GM18951 (cell line): ENCODE measurements around the gene AUTS2.
"Not testable (repeated sequence)": the region's sequence is repeated elsewhere in the genome, so short reads cannot be mapped to it uniquely, and the experiment has no call there.

ENCODE experiments used
- POLR2A ChIP-seq: IDR thresholded peaks from 4 replicates; pipeline ENCODE4 v1.6.1; 2011; ENCODE audit warnings: mild to moderate bottlenecking; ENCODE audit not compliant: insufficient read length, insufficient read depth; ENCODE audit errors: extremely low read depth
- in situ Hi-C: fragments of 300-500 bp; cut with MboI; formaldehyde crosslinking; loops from one replicate; pipeline ENCODE4 v1.12.0; 2022; ENCODE audit warnings: low sequenced_read_pairs, mixed read lengths, inconsistent platforms; ENCODE audit not compliant: unreplicated experiment

The AUTS2 gene

DNA sequence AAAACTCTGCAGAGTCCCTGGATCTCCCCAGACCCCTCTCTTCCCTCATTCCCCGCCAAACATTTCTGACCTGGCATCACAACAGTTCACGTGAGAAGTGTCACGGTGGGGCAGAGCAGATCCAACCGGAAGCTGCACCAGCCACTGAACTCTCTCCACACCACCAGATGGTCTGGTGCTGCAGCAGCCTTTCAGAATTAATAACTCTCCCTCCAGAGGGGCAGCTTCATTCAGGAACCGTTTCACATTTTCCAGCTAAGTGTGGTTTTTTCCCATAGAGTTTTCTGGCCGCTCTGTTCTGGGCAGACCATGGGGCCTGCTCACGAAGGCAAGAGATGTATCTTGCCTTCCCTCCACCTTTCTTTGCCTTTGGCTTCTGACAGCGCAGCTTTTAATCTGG is 1047.0 kb downstream of the AUTS2 start:
- in situ Hi-C loops, result no loop called here

DNA sequence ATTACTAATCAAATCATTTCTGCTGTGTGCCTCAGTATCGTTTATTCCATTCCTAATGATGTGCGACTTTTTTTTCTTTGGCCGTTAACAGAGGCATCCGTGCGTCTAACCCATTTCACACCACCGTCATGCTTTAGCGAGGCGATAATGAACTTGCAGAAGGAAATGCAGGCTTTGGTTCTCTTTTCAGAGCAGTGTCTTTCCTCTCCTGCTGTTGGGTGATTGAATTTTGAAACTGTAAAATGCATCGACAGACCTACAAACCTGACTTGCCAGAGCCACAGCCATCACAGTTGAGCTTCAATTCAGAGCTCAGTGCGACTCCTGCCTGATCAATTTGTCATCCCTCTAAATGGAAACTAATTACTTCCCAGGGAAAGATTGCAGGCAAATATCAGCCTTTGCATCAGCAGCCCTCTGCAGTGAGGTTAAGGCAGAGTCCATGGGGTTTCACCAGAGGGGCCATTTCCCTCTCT is 1047.6 kb downstream of the AUTS2 start:
- in situ Hi-C loops, result no loop called here
- TF ChIP-seq POLR2A, result no peak

More for the DNA sequence above, 1047.0 kb downstream of the AUTS2 start:
- TF ChIP-seq POLR2A, result no peak

DNA sequence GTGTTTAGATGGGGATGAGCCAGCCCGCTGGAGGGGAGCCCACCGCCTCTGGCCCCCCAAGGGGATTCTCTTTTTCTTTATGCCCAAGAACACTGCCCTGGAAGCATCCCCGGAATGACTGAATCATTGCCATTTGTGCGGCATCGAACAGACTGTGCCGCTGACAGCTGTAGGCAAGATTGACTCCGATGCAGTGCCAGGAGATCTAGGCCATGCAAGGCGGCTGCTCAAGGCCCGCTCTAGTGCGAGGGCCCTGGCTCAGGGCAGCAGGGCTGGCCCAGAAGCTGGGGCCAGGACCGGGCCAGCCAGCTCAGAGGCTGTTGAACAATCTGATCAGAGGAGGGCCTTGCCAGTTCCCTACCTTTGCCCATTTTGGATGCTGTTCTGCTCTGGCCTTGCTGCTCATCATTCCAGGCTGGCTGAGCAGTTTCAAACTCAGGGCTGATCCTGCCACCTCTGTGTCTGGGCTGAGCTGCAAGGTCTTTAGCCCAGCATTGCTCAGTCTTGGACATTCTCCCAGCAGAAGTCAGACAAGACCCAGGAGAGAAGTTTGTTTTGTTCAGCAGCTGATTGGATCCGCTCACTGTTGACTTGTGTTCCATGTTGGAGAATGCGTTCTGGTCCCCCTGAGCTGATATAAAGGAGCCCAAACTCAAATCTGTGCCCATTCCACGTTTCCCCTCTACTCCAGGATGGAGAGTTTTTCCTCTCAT is 1048.4 kb downstream of the AUTS2 start:
- no peak for TF ChIP-seq POLR2A
- in situ Hi-C loops, result no loop called here

DNA sequence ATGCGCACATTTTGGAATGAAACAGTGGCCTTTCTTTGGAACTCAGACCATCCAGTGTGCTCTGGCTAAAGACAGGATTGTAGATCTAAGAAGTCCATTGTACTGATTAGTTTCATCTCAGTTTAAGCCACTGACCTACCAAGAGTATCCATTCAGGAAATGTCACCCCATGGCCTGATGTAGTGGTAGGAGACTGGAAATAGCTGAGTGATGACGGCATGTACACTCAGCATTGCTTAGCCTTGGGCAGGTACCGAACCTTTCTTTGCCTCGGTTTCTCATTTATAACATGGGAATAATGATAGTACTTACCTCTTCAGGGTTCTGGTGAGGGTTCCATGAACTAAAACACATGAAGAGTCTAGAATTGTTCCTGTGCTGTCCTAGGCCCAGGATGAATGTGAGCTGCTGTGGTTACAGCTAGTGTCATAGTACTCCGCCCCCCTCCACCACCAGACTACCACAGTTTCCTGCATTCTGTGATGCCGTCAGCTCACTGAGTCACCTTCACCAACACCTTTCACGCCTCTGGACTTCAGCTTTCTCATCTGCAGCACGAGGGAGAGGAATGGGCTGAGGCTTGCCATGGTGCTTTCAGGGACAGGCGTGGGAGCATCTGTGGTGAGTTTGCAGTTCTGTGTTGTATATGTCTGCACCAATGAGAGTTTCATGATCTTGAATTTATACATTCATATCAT is 1049.7 kb downstream of the AUTS2 start:
- no peak for TF ChIP-seq POLR2A
- in situ Hi-C loops, result no loop called here

DNA sequence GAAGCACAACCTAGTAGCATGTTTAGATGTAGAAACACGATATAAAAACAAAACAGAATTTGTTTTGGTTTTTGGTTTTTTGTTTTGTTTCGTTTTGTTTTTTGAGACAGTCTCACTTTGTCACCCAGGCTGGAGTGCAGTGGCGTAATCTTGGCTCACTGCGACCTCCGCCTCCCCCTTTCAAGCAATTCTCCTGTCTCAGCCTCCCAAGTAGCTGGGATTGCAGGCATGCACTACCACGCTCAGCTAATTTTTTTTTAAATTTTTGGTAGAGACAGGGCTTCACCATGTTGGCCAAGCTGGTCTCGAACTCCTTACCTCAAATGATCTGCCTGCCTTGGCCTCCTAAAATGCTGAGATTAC is 1050.2 kb downstream of the AUTS2 start:
- in situ Hi-C loops, result not testable (repeated sequence)

DNA sequence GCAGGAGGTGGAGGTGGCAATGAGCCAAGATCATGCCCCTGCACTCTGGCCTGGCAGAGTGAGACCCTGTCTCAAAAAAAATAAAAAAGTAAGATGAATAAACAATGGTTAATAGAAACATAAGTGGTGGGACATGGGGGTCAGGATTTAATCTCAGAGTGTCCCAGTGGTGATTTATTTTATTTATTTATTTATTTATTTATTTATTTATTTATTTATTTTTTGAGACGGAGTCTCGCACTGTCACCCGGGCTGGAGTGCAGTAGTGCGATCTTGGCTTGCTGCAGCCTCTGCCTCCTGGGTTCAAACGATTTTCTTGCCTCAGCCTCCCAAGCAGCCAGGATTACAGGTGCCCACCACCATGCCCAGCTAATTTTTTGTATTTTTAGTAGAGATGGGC is 1051.0 kb downstream of the AUTS2 start:
- TF ChIP-seq POLR2A, result no peak
- in situ Hi-C loops, result no loop called here

DNA sequence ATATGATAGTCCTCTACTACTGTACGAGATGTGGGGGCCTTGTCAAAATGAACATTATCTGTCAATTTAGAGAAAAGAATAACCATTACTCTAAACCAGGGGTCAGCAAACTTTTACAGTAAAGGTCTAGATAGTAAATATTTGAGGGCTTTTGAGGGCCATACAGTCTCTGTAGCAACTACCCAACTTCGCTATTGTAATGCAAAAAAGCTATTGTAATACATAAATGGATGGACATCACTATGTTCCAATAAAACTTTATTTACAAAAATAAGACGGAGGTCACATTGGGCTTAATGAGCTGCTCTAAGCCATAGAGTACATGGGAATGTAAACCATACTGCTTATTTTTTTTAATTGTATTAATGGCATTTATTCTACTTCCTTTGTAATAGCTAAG is 1055.9 kb downstream of the AUTS2 start:
- in situ Hi-C loops, result no loop called here
- no peak for TF ChIP-seq POLR2A

DNA sequence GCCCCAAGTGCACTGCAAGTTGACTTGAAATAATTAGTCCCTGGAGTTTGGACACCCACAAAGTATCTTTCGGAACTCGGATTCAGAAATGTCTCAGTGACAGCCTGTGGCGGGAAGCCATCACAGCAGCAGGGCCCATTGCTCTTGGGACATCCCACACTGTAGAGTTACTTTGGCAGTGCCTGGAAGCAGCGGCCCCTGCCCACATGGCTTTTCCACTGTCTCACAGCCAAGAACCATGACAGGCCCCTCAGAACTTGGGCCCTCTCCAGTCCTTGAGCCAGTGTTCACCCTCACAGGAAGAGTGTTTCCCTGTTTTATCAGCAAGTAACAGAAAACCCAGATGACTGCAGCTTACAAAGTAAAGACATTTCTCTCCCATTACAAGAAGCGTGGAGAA is 1056.7 kb downstream of the AUTS2 start:
- no peak for TF ChIP-seq POLR2A
- in situ Hi-C loops, result no loop called here

DNA sequence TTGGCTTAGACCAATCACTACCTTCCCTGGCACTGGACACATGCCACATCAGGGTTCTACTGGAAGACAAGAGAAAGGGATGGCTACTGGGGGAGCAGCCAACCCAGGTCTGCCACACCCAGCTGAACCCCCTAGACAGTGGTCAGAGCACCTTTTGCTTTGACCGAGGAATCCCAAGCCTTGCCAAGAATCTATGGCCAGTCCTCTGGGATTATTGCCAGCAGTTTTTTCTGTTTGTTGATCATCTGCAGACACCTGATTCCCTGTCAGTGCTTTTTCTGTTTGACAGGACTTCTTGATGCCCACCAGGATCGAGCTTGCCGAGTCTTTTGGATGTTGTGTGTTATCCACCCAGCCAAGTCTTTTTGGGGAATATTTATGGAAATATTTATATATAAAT is 1057.4 kb downstream of the AUTS2 start:
- no peak for TF ChIP-seq POLR2A
- in situ Hi-C loops, result no loop called here

DNA sequence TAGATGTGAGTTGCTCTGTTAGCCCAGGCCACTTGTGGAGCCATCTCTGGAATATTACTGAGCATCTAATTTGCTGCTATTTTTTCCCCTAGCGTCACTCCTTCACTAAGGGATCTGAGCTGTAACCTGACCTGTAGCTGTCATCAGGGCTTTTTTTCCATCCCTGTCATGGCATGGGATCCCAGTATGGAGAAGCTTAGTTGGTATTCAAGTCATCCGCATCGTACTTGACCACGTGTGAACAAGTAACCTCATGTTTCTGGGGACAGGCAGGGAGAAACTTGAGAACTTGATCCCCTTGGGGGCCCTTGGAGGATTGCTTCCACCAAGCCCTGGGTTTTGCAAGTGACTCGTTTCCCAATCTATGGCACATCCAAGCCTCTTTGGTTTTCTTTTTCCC is 1059.3 kb downstream of the AUTS2 start:
- in situ Hi-C loops, result no loop called here

DNA sequence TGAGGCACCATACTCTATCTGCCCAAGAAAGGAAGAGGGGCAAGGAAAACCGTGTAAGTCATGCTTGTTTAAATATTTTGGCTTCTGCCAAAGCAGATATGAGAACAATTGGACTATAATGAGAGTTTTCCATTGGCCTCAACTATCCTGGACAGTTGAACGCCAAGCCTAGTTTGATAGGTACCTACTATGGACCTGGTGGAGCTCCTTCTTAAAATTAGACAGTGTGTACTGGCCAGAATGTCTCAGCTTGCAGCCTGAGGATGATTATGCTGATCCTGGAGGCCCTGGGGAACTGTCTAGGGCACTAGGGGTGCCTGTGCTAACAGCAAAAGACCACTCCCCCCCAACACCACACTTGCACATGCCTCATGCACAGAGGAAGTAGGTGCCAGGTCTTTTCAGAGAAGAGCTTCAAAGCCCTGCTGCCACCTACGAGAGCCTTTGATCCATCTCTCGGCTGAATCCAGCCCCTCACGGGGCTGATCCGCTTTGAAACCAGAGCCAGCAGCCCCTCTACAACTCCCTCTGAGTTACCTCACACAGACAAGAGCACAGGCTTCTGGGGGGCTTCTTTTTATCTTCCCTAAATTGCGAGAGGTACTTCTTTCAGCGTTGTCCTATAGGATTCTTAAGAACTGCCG is 1059.8 kb downstream of the AUTS2 start:
- in situ Hi-C loops, result no loop called here
- no peak for TF ChIP-seq POLR2A

More for the DNA sequence above, 1059.3 kb downstream of the AUTS2 start:
- TF ChIP-seq POLR2A, result no peak

DNA sequence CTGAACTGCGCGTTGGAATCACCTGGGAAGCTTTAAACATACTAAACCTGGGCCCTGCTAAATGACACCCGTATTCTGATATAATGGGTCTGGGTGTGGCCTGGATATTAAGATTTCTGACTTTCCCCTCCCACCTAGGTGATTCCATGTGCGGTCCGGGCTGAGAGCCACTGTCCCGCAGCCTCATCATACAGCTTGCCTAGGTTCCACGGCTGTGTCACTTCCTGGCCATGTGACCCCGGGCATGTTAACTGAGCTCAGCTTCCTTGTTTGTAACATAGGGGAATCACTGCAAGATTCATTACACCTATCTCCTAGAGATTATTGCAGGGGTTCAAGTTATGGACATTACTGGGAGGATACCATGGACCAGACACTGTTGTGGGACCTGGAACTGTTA is 1061.0 kb downstream of the AUTS2 start:
- TF ChIP-seq POLR2A, result no peak
- in situ Hi-C loops, result no loop called here

DNA sequence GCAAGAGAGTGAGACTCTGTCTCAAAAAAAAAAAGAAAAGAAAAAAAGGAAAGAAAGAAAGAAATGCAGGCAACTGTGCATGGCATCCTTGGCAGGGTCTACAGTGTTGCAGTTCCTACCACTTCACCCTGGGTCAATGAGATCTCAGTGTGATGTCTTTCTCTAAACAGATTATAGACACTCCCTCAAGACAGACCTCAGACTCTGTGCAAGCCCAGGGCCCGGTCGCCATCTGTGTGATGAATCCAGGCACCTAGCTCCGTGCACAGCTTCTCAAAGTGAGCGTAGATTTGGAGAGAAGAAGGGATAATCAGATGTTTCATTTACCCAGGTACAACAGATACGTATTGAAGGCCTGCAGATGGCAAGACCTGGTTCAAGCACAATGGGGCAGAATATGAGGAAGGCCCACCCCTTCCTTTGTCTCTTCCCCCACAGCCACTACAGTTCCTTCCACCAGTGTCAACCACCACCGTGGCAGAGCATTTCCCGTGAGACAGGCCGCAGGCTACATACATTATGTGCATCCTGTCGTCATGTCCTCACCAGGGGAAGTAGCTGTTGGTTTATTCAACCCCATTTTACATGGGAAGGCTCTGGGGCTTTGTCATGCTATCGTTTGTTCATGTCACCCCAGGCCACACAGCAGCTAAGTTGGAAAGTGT is 1062.0 kb downstream of the AUTS2 start:
- in situ Hi-C loops, result no loop called here
- no peak for TF ChIP-seq POLR2A
